ENCODE measurements around the gene ENDOV. TPM values are rescaled to one million over a fixed set of nuclear protein-coding genes. Genes with fewer than 3 reads are reported as not detected.

ENDOV gene
- total RNA-seq, 1 donor from 2014 or later: 9.7 TPM

DNA sequence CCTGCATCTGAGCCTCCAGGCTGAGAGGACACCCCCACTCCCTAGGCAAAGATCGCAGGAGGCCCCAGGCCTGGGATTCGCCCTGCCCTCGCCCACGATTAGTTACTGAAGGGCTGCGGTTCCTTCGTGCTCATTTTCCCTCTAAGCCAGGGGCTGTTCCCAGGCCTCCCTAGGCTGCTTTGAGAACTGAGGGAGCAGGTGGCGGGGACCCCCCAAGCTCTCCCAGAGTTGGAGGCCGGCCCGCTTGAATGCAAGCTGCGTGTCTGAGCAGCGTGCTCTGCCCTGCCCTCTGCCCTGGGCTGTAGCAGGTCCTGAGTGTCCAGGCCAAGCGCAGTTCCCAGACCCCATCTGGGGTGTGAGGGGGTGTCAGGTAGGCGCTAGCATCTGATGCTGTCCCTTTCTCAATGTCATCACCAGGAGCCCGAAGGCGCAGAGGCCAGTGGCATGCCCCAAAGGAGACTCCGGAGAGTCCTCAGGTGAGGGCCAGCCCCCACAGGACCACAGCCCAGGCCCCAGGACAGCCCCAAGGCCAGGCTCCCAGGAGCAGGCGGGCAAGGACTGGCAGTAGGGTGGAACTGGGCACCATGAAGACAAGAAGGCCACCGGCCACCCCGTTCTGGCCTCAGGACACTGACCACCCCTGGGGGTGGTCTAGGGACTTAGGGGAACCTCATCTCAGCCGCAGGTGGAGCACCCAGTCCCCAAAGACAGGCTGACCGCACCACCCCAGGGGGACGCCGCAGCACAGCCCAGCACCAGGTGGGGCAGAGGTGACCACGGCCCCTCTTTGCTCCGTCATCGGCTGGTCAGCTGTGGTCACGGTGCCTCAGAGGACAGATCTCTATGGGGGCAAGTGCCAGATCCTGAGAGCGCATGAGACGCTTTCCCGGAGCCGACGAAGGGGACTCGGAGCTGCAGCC is 14.6 kb downstream of the ENDOV start:
- Histone ChIP-seq H3K9me3 (ENCODE audit: low read depth) (no peaks in the 10 kb centered on the region), H3K9ac (no peak overlapping the region), H2AFZ (replicated peaks) (no peak overlapping the region), H3K79me2 (ENCODE audit: low read depth) (no peaks in the 10 kb centered on the region), H4K20me1 (ENCODE audit: low read depth) (peaks cover 4% of the 10 kb centered on the region), H3F3A (ENCODE audit: low read depth) (no peaks in the 10 kb centered on the region), H3K36me3 (no peaks in the 10 kb centered on the region), H3K4me2 (no peak overlapping the region), H3K4me1 (peaks cover 13% of the 10 kb centered on the region), H3K4me3 (no peak overlapping the region), H3K27me3 (no peaks in the 10 kb centered on the region), H3K27ac (no peak overlapping the region)
- H3K4me1 Mint-ChIP-seq: peaks cover 4% of the 10 kb centered on the region
- H3K9me3 Mint-ChIP-seq: no peaks in the 10 kb centered on the region
- H3K36me3 Mint-ChIP-seq: no peaks in the 10 kb centered on the region
- DNase-seq (ENCODE audit: low spot score): no peak
- TF ChIP-seq, protein P1, sequence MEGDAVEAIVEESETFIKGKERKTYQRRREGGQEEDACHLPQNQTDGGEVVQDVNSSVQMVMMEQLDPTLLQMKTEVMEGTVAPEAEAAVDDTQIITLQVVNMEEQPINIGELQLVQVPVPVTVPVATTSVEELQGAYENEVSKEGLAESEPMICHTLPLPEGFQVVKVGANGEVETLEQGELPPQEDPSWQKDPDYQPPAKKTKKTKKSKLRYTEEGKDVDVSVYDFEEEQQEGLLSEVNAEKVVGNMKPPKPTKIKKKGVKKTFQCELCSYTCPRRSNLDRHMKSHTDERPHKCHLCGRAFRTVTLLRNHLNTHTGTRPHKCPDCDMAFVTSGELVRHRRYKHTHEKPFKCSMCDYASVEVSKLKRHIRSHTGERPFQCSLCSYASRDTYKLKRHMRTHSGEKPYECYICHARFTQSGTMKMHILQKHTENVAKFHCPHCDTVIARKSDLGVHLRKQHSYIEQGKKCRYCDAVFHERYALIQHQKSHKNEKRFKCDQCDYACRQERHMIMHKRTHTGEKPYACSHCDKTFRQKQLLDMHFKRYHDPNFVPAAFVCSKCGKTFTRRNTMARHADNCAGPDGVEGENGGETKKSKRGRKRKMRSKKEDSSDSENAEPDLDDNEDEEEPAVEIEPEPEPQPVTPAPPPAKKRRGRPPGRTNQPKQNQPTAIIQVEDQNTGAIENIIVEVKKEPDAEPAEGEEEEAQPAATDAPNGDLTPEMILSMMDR (IDR thresholded peaks at IDR 0.05): no peak
- TF ChIP-seq EZH2phosphoT487 (IDR thresholded peaks at IDR 0.05): no peak
- no peaks in the 10 kb centered on the region for H3K27me3 Mint-ChIP-seq (ENCODE audit: insufficient read depth, low read depth)
- no peak overlapping the region for H3K4me3 Mint-ChIP-seq
- H3K27ac Mint-ChIP-seq: no peak overlapping the region

DNA sequence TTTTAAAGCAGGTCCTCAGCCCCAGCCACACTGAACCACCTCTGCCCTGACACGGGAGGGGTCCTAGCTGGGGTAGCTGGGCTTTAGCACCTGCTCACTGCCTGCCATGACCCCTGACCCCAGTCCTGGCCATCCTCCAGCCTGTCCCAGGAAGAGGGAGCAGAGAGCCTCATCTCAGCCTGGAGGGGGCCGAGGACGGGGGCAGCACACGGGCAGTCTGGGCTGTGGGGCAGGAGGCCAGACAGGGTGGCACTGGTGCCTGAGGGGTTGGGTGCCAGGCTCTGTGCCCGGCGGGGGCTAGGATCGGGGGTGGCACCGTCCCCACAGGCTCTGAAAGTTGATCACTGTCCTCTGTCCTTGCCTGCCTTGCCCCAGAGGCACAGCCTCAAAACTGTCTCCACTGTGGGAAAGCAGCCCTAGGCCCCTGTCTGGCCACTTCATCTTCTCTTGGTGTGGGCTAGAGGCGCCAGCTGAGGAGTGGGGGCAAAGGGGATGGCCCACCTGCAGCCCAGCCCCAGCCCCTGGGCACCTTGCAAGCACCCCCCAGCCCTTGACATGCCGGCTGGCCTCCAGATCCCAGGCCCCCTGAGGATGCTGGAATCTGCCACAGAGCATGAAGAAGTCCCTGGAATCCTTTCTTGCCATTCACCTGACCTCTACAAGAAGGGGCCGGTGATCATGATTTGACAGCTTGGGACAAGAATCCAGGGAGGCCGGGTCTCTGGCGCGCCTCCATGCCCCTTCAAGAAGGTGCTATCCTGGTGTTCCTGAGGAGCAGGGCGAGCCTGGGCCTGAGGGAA is 15.7 kb downstream of the ENDOV start:
- TF ChIP-seq, protein P1 (IDR thresholded peaks at IDR 0.05): no peak
- TF ChIP-seq EZH2 (IDR thresholded peaks at IDR 0.05): no peak
- TF ChIP-seq EZH2phosphoT487 (IDR thresholded peaks at IDR 0.05): no peak
- Histone ChIP-seq H3K27me3 (no peaks in the 10 kb centered on the region), H4K20me1 (ENCODE audit: low read depth) (peaks cover 4% of the 10 kb centered on the region), H3K79me2 (ENCODE audit: low read depth) (no peaks in the 10 kb centered on the region), H3K4me2 (no peak overlapping the region), H3K27ac (no peak overlapping the region), H3K4me1 (peaks cover 13% of the 10 kb centered on the region), H3K4me3 (no peak overlapping the region), H3F3A (ENCODE audit: low read depth) (no peaks in the 10 kb centered on the region), H3K9me3 (ENCODE audit: low read depth) (no peaks in the 10 kb centered on the region), H3K36me3 (no peaks in the 10 kb centered on the region), H3K9ac (no peak overlapping the region), H2AFZ (replicated peaks) (no peak overlapping the region)
- no peak overlapping the region for H3K27ac Mint-ChIP-seq
- no peaks in the 10 kb centered on the region for H3K9me3 Mint-ChIP-seq
- no peaks in the 10 kb centered on the region for H3K36me3 Mint-ChIP-seq
- no peak for DNase-seq (ENCODE audit: low spot score)
- peaks cover 4% of the 10 kb centered on the region for H3K4me1 Mint-ChIP-seq
- H3K4me3 Mint-ChIP-seq: no peak overlapping the region
- peaks cover 2% of the 10 kb centered on the region for H3K27me3 Mint-ChIP-seq (ENCODE audit: insufficient read depth, low read depth)

DNA sequence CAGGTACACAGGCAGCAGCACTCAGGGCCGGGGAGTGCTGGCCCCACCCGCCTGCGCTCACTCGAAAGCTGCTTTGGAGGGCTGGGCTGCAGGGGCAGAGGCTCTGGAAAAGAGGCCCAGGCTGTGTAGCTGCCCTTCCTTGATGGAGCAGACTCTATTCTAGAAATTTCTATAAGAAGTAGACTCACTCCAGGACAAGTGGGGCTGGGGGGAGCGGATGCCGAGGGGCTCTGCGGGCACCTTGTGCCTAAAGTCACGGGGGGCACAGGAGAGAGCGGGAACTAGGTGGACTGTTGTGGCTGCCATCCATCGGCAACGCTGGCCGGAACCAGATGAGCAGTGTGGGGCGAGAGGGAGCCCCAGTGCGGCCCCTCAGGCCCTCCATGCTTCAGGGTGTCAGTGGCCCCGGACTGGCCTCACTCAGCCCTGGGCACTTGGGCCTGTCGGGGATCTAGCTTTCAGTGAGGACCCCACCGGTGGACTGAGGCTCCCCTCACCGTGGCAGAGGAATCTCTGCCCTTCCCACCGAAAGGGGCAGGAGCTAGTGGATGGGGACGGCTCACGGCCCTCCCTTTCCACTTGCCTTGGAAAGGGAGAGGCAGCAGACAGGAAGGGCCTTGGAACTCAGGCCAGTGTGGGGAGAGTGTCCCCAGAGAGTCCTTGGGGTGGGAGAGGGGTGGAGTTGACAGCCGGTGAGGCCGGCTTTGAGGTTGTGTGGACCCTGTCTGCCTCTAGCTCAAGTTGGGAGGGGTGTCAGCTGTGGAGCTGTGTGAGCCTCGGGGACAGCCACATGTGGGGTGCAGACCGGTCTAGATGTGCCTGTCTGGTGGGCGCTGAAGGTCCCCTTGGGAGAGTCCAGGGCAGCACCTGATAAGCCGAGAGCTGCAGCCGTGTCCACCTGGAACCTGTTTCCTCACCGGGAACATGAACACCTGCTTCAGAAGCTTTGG is 16.6 kb downstream of the ENDOV start:
- TF ChIP-seq EZH2 (IDR thresholded peaks at IDR 0.05) (no peak), EZH2phosphoT487 (IDR thresholded peaks at IDR 0.05) (no peak)
- TF ChIP-seq, protein P1 (IDR thresholded peaks at IDR 0.05): no peak
- Histone ChIP-seq H3K79me2 (ENCODE audit: low read depth) (no peaks in the 10 kb centered on the region), H3K36me3 (no peaks in the 10 kb centered on the region), H3K27me3 (peaks cover 2% of the 10 kb centered on the region), H3F3A (ENCODE audit: low read depth) (no peaks in the 10 kb centered on the region), H3K27ac (no peak overlapping the region), H4K20me1 (ENCODE audit: low read depth) (peaks cover 4% of the 10 kb centered on the region), H3K4me2 (no peak overlapping the region), H3K4me3 (no peak overlapping the region), H3K4me1 (peaks cover 13% of the 10 kb centered on the region), H3K9me3 (ENCODE audit: low read depth) (no peaks in the 10 kb centered on the region), H2AFZ (replicated peaks) (no peak overlapping the region), H3K9ac (no peak overlapping the region)
- no peak for DNase-seq (ENCODE audit: low spot score)
- H3K36me3 Mint-ChIP-seq: no peaks in the 10 kb centered on the region
- H3K27me3 Mint-ChIP-seq (ENCODE audit: insufficient read depth, low read depth): peaks cover 2% of the 10 kb centered on the region
- peaks cover 4% of the 10 kb centered on the region for H3K4me1 Mint-ChIP-seq
- no peaks in the 10 kb centered on the region for H3K9me3 Mint-ChIP-seq
- H3K4me3 Mint-ChIP-seq: no peak overlapping the region
- H3K27ac Mint-ChIP-seq: no peak overlapping the region
